Endothelial cell of umbilical vein (primary cell): ENCODE results near the gene PTCHD1. TPM values are rescaled to one million over a fixed set of nuclear protein-coding genes. Genes with fewer than 3 reads are reported as not detected.

Experiments used
- BruUV-seq: library from RNA; stranded (reverse); fragments of 400-500 nt; replicated peaks from 2 replicates; lab custom pipeline; 2021; lab: Mats Ljungman, UMichigan
- CTCF ChIA-PET: fragments of 300-600, 350-600 bp; sonication (Branson Sonifier 250); formaldehyde crosslinking; loops from one replicate; lab custom pipeline; 2021; ENCODE audit warnings: antibody characterized with exemption, inconsistent platforms; lab: Charles Lee
- POLR2A ChIA-PET: fragments of 300-600, 350-600 bp; sonication (Branson Sonifier 250); formaldehyde crosslinking; loops from one replicate; lab custom pipeline; 2021; ENCODE audit warnings: antibody characterized with exemption, inconsistent platforms; lab: Charles Lee
- DNase-seq: peaks from one replicate; pipeline ENCODE4 v3.0.0-alpha.2; 2011; ENCODE audit warnings: low read depth, low spot score
- FAIRE-seq: peaks from 2 replicates; lab custom pipeline; 2011; peaks lifted over from hg19 to GRCh38; lab: Jason Lieb, UNC
- H2AFZ ChIP-seq: 2 replicates; pipeline ENCODE4 v1.6.0; 2012; ENCODE audit warnings: low read depth, low read length, control low read depth, inconsistent platforms
- H3K27ac ChIP-seq: 2 replicates; pipeline ENCODE4 v1.5.1; 2011; ENCODE audit warnings: low read depth, mild to moderate bottlenecking, control low read depth, low read length, moderate library complexity; ENCODE audit not compliant: insufficient read depth
- H3K27me3 ChIP-seq, 2 experiments: 2 replicates each; pipeline versions ENCODE4 v1.6.0 to v1.6.1; 2011; ENCODE audit warnings: low read length in 2 of 2, mixed read lengths in 1 of 2; ENCODE audit not compliant: control insufficient read depth in 2 of 2, insufficient read depth in 2 of 2
- H3K36me3 ChIP-seq, 2 experiments: 2 replicates in 1 of 2; 3 replicates in 1 of 2; pipeline ENCODE4 v1.5.1; 2011; ENCODE audit warnings: low read length in 2 of 2, mild to moderate bottlenecking in 1 of 2, moderate library complexity in 1 of 2; ENCODE audit not compliant: control insufficient read depth in 2 of 2, insufficient read depth in 2 of 2; ENCODE audit errors: extremely low read depth in 1 of 2
- H3K4me1 ChIP-seq: 3 replicates; pipeline ENCODE4 v1.5.1; 2011; ENCODE audit warnings: mild to moderate bottlenecking, low read length; ENCODE audit not compliant: control insufficient read depth, insufficient read depth; ENCODE audit errors: extremely low read depth
- H3K4me2 ChIP-seq: 2 replicates; pipeline ENCODE4 v1.6.1; 2011; ENCODE audit warnings: low read length, control low read depth, mixed read lengths; ENCODE audit not compliant: insufficient read depth
- H3K4me3 ChIP-seq, 3 experiments: fragments of 200-600 bp in 1 of 3; sonication (generic), shearing (Covaris generic) in 1 of 3; replicated peaks in 1 of 3; 2 replicates each; pipeline ENCODE4 v1.5.1; 2011 to 2016; ENCODE audit warnings: control low read depth in 3 of 3, low read length in 3 of 3, mild to moderate bottlenecking in 2 of 3, inconsistent platforms in 1 of 3, low read depth in 1 of 3, moderate library complexity in 1 of 3; ENCODE audit not compliant: insufficient read depth in 1 of 3
- H3K79me2 ChIP-seq: 2 replicates; pipeline ENCODE4 v1.6.0; 2012; ENCODE audit warnings: low read length, inconsistent platforms; ENCODE audit not compliant: control insufficient read depth, insufficient read depth
- H3K9ac ChIP-seq: replicated peaks from 2 replicates; pipeline ENCODE3; 2011; ENCODE audit warnings: low read length, control low read depth; ENCODE audit not compliant: insufficient read depth; ENCODE audit errors: extremely low read depth
- H3K9me1 ChIP-seq: replicated peaks from 3 replicates; pipeline ENCODE4 v1.6.0; 2011; ENCODE audit warnings: mild to moderate bottlenecking, low read length; ENCODE audit not compliant: control insufficient read depth, insufficient read depth; ENCODE audit errors: extremely low read depth
- H3K9me3 ChIP-seq: replicated peaks from 2 replicates; pipeline ENCODE4 v1.5.1; 2012; ENCODE audit warnings: low read length, inconsistent platforms; ENCODE audit not compliant: control insufficient read depth, insufficient read depth
- H4K20me1 ChIP-seq: replicated peaks from 2 replicates; pipeline ENCODE3; 2011; ENCODE audit warnings: mild to moderate bottlenecking, low read length; ENCODE audit not compliant: control insufficient read depth, insufficient read depth; ENCODE audit errors: extremely low read depth
- EZH2 ChIP-seq: IDR thresholded peaks from 2 replicates; pipeline ENCODE4 v1.6.1; 2012; ENCODE audit warnings: borderline replicate concordance, low read depth, mild to moderate bottlenecking, moderate library complexity, low read length, inconsistent platforms; ENCODE audit not compliant: severe bottlenecking
- GATA2 ChIP-seq: IDR thresholded peaks from 2 replicates; pipeline ENCODE4 v1.7.0; 2011; ENCODE audit warnings: low read depth, mild to moderate bottlenecking, moderate library complexity, mixed read lengths, low read length; ENCODE audit not compliant: insufficient read length, insufficient read depth
- JUN ChIP-seq: IDR thresholded peaks from 2 replicates; pipeline ENCODE4 v1.6.1; 2011; ENCODE audit warnings: borderline replicate concordance, low read depth; ENCODE audit not compliant: insufficient read length, insufficient read depth
- MYC ChIP-seq: IDR thresholded peaks from one replicate; pipeline ENCODE4 v1.6.1; 2011; ENCODE audit warnings: mild to moderate bottlenecking, low read depth, low read length
- dilution Hi-C: fragments of 300-500 bp; cut with MboI; formaldehyde crosslinking; loops from one replicate; pipeline ENCODE4 v1.15.0; 2019; ENCODE audit warnings: low sequenced_read_pairs; ENCODE audit not compliant: extremely low pct_ligation_motif_present
- intact Hi-C: fragments of 100-400 bp; cut with micrococcal nuclease; formaldehyde crosslinking; loops from one replicate; pipeline ENCODE4 v1.10.0; 2022
- polyA plus RNA-seq, 4 experiments: library from polyadenylated mRNA; depleted of rRNA in 3 of 4; stranded (reverse) in 3 of 4; unstranded in 1 of 4; fragments of >200 nt; gene quantifications; 2 replicates each; pipeline versions ENCODE4 v1.2.1 to v1.2.3, GENCODE V29; 2011 to 2012; ENCODE audit warnings: missing spikeins in 1 of 4
- total RNA-seq: library from RNA; stranded (reverse); gene quantifications from 2 replicates; pipeline ENCODE4 v1.2.3, GENCODE V29; 2021
- TF ChIP-seq, protein P1 (sequence below), 2 donors: IDR thresholded peaks; 1 replicate in 1 of 2; 2 replicates in 1 of 2; pipeline ENCODE4 v1.5.1; 2011; ENCODE audit warnings: low read length in 2 of 2, mild to moderate bottlenecking in 2 of 2, moderate library complexity in 2 of 2, control low read depth in 1 of 2, inconsistent platforms in 1 of 2, low read depth in 1 of 2; ENCODE audit not compliant: insufficient read depth in 1 of 2; ENCODE audit errors: extremely low read depth in 1 of 2

The PTCHD1 gene
- total and polyA plus RNA-seq, 2 donors (not counting 3 experiments of a cell fraction or from before 2014, with no cell fraction given) = not detected

DNA sequence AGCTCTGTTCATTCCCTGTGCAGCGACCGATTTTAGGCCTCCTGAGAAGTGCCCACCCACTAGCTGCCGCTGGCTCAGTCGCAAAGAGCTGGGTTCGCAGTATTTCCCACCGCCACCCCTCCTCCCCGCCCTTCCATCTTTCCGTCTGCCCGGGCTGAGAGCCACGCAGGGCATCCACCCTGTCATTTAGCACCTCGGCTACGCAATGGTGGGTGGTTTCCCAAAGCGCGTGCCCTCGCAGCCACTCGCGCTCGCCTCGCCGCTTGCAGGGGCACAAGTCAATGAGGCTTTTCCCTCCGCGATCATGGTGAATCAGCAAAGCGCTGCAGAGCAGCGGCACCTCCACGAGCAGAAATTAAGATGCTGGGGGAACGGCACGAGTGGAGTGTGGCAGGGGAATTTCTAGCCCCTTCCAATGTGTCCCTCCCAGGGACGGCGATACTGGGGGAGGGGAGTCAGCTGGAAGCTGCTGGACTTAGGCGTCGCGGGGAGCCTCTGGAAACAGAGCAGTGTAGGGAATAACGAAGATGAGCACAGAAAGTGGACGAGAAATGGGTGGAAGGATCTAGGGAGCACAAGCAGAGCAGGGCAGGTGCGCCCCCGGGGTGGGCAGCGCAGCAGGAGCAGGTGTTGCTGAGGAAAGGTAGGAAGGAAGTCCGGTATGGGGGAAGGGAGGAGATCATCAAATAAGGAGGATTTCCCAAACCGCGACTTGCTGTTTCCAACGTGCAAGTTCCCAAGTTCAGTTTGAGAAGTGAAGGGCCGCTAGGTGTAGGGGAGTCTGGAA lies 2.4 kb upstream of the PTCHD1 start:
- Histone ChIP-seq H3K9ac (no peak overlapping the region), H3K27me3 (peaks cover 39 to 51% of the 10 kb centered on the region in 2 experiments), H3K9me3 (no peaks in the 10 kb centered on the region), H3K27ac (no peak overlapping the region), H3K4me1 (no peaks in the 10 kb centered on the region), H3K79me2 (no peaks in the 10 kb centered on the region), H3K9me1 (no peaks in the 10 kb centered on the region), H3K4me2 (no peak overlapping the region), H3K4me3 (no peak overlapping the region), H4K20me1 (no peaks in the 10 kb centered on the region), H2AFZ (no peak overlapping the region), H3K36me3 (no peaks in the 10 kb centered on the region)
- intact Hi-C loops (no loop called here), dilution Hi-C loops (no loop called here)
- no TSS peak for BruUV-seq
- no peak for TF ChIP-seq JUN
- TF ChIP-seq EZH2 = peak; percentile 69
- no peak for TF ChIP-seq MYC
- POLR2A ChIA-PET = no interaction called here
- peak; percentile 38 for FAIRE-seq
- CTCF ChIA-PET = no interaction called here
- DNase-seq = no peak

DNA sequence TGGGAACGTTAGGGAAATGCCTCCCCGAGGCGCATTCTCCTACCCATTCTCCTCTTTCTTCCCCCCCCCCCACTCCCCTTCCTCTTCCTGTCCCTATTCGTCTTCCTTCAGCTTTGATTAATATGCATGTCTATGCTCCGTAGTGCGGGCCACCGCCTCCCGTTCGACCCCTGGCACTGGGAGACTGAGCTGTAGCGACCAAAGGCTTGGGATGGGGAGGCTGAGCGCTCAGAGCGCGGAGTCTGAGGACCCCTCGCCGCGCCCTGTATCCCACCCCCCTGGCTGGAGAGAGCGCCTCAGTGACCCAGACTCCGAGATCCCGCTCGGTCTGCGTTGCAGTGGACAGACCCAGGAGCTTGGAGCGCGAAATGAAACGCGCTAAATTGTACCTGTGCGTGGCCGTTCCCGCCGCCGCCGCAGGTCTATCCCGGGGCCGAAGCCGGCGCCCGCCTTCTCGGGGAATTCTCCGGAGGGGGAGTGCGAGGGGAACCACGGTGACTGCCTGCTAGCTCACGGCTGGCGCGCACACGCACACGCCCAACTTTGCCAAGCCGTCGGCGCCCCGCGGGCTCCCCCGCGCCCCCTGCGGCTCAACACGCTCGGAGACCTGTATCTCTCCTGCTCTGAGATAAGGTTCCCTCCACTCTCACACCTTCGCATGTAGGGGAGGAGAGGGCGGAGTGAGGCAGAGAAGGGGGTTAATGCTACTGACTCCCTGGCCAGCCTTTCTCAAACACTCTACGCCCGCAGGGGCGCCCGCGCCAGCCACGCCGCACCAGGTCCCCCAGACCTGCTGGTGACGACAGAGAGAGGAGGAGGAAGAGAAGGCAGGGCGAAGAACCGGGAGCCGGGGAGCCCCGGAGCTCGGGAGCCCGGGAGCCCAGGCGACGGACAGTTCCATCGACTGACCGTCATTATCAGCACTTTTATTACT lies 1.5 kb upstream of the PTCHD1 start:
- Histone ChIP-seq H3K4me1 (no peaks in the 10 kb centered on the region), H3K4me2 (no peak overlapping the region), H3K9me1 (no peaks in the 10 kb centered on the region), H3K79me2 (no peaks in the 10 kb centered on the region), H3K27me3 (peaks cover 39 to 51% of the 10 kb centered on the region in 2 experiments), H4K20me1 (no peaks in the 10 kb centered on the region), H3K27ac (no peak overlapping the region), H3K4me3 (no peak overlapping the region), H3K9ac (no peak overlapping the region), H2AFZ (no peak overlapping the region), H3K9me3 (no peaks in the 10 kb centered on the region), H3K36me3 (no peaks in the 10 kb centered on the region)
- intact Hi-C loops = no loop called here
- FAIRE-seq (no peak), DNase-seq (no peak)
- dilution Hi-C loops = no loop called here
- TF ChIP-seq EZH2 (peak; percentile 31), GATA2 (no peak)
- TF ChIP-seq, protein P1, sequence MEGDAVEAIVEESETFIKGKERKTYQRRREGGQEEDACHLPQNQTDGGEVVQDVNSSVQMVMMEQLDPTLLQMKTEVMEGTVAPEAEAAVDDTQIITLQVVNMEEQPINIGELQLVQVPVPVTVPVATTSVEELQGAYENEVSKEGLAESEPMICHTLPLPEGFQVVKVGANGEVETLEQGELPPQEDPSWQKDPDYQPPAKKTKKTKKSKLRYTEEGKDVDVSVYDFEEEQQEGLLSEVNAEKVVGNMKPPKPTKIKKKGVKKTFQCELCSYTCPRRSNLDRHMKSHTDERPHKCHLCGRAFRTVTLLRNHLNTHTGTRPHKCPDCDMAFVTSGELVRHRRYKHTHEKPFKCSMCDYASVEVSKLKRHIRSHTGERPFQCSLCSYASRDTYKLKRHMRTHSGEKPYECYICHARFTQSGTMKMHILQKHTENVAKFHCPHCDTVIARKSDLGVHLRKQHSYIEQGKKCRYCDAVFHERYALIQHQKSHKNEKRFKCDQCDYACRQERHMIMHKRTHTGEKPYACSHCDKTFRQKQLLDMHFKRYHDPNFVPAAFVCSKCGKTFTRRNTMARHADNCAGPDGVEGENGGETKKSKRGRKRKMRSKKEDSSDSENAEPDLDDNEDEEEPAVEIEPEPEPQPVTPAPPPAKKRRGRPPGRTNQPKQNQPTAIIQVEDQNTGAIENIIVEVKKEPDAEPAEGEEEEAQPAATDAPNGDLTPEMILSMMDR (IDR thresholded peaks at IDR 0.05; ENCODE audit: extremely low read depth in 1 of 2, insufficient read depth in 1 of 2, low read depth in 1 of 2, low read length in 2 of 2) = no peak
- BruUV-seq = no TSS peak
- POLR2A ChIA-PET = no interaction called here
- CTCF ChIA-PET = no interaction called here
